K562 (cell line): Measurements from ENCODE around the gene NR3C2. TPM values are rescaled to one million over a fixed set of nuclear protein-coding genes. Genes with fewer than 3 reads are reported as not detected.

Experiments
- BHLHE40 ChIP-seq: IDR thresholded peaks from 2 replicates; pipeline ENCODE4 v1.6.1; 2011; ENCODE audit warnings: low read length, improper control_type of control experiment
- BRCA1 ChIP-seq, 2 experiments: fragments of 450-650 bp in 1 of 2; sonication (generic) in 1 of 2; formaldehyde crosslinking in 1 of 2; IDR thresholded peaks; 2 replicates each; pipeline versions ENCODE4 v1.5.0 to v1.6.1; 2017 to 2020; ENCODE audit warnings: mild to moderate bottlenecking in 1 of 2, missing genetic modification reagents in 1 of 2
- BRD4 ChIP-seq: fragments of 200-600 bp; sonication (generic); IDR thresholded peaks from 2 replicates; pipeline ENCODE4 v1.6.1; 2017; ENCODE audit warnings: inconsistent platforms
- BRF1 ChIP-seq: IDR thresholded peaks from 3 replicates; pipeline ENCODE4 v1.6.1; 2011; ENCODE audit warnings: borderline replicate concordance, mild to moderate bottlenecking; ENCODE audit not compliant: insufficient read length; ENCODE audit errors: extremely low read depth
- E2F3 ChIP-seq: fragments of 250-450 bp; sonication (Bioruptor Pico); IDR thresholded peaks from 2 replicates; pipeline ENCODE4 v1.4.0; 2020; ENCODE audit warnings: mild to moderate bottlenecking
- FIP1L1 ChIP-seq: fragments of 200-400 bp; formaldehyde crosslinking; IDR thresholded peaks from 2 replicates; pipeline ENCODE4 v1.6.1; 2018; ENCODE audit warnings: mild to moderate bottlenecking, low read depth, low read length; ENCODE audit not compliant: poor library complexity, severe bottlenecking
- FOXK1 ChIP-seq: sonication (generic); formaldehyde crosslinking; IDR thresholded peaks from 2 replicates; pipeline ENCODE4 v1.8.0; 2022; ENCODE audit warnings: missing genetic modification reagents, mild to moderate bottlenecking, borderline replicate concordance
- FOXM1 ChIP-seq, 2 experiments: fragments of 450-650 bp in 1 of 2; sonication (generic) in 1 of 2; formaldehyde crosslinking in 1 of 2; IDR thresholded peaks; 2 replicates each; pipeline versions ENCODE4 v1.6.1 to v1.9.0; 2017 to 2022; ENCODE audit warnings: low read depth in 2 of 2, mild to moderate bottlenecking in 2 of 2, missing genetic modification reagents in 1 of 2, moderate library complexity in 1 of 2
- MAZ ChIP-seq, 2 experiments: fragments of 450-650 bp in 1 of 2; sonication (generic) in 1 of 2; formaldehyde crosslinking; IDR thresholded peaks in 1 of 2; conservative IDR thresholded peaks in 1 of 2; 2 replicates each; pipeline versions ENCODE4 v1.4.0 to v1.5.0; 2020; ENCODE audit warnings: mild to moderate bottlenecking in 1 of 2, missing genetic modification reagents in 1 of 2
- NFIC ChIP-seq: fragments of 450-650 bp; IDR thresholded peaks from 2 replicates; pipeline ENCODE4 v1.6.1; 2017; ENCODE audit warnings: mild to moderate bottlenecking, inconsistent platforms
- PHB2 ChIP-seq: fragments of 450-650 bp; IDR thresholded peaks from 2 replicates; pipeline ENCODE4 v1.6.1; 2017; ENCODE audit warnings: low read depth
- PTBP1 ChIP-seq: fragments of 200-400 bp; formaldehyde crosslinking; IDR thresholded peaks from 2 replicates; pipeline ENCODE4 v1.6.1; 2017; ENCODE audit warnings: low read depth, low read length
- RBFOX2 ChIP-seq: fragments of 200-400 bp; formaldehyde crosslinking; IDR thresholded peaks from 2 replicates; pipeline ENCODE4 v1.6.1; 2017; ENCODE audit warnings: low read depth, mild to moderate bottlenecking, low read length, moderate library complexity
- SIRT6 ChIP-seq: IDR thresholded peaks from one replicate; pipeline ENCODE4 v1.6.1; 2012; ENCODE audit warnings: low read depth, mild to moderate bottlenecking, control low read depth, inconsistent platforms, low read length, moderate library complexity
- SRSF7 ChIP-seq: fragments of 200-400 bp; formaldehyde crosslinking; optimal IDR thresholded peaks from 2 replicates; pipeline ENCODE3; 2017; ENCODE audit warnings: mild to moderate bottlenecking, low read depth, low read length
- U2AF2 ChIP-seq: fragments of 200-400 bp; formaldehyde crosslinking; optimal IDR thresholded peaks from 2 replicates; pipeline ENCODE3; 2017; ENCODE audit warnings: low read depth, mild to moderate bottlenecking, low read length
- ZNF318 ChIP-seq, 2 experiments: fragments of 450-650 bp; IDR thresholded peaks; 2 replicates each; pipeline ENCODE4 v1.6.1; 2016; ENCODE audit warnings: mild to moderate bottlenecking in 2 of 2, borderline replicate concordance in 1 of 2, low read depth in 1 of 2, moderate library complexity in 1 of 2
- polyA plus RNA-seq, 8 experiments: library from polyadenylated mRNA; depleted of rRNA in 4 of 8; stranded (reverse) in 5 of 8; unstranded in 3 of 8; fragments of >200 nt; fragmentation: Nextera tagmentation in 2 of 8; fragmentation: Illumina TruSeq in 1 of 8; extraction: Ambion mirVana in 2 of 8; extraction: Trizol in 1 of 8; gene quantifications; 2 replicates each; pipeline versions ENCODE4 v1.2.1 to v1.2.3, GENCODE V29; 2011 to 2014; ENCODE audit warnings: inconsistent platforms in 1 of 8, missing spikeins in 1 of 8
- total RNA-seq, 7 experiments: library from RNA; depleted of rRNA in 6 of 7; stranded (reverse); fragments of >200 nt in 6 of 7; fragmentation: Illumina TruSeq in 2 of 7; extraction: Trizol in 2 of 7; gene quantifications; 2 replicates each; pipeline versions ENCODE4 v1.2.1 to v1.2.3, GENCODE V29; 2011 to 2021; ENCODE audit warnings: low replicate concordance in 1 of 7
- TF ChIP-seq, protein P1 (sequence below): sonication (generic); formaldehyde crosslinking; IDR thresholded peaks from 2 replicates; pipeline ENCODE4 v1.8.1; 2023; ENCODE audit warnings: mild to moderate bottlenecking, missing genetic modification reagents, moderate library complexity

NR3C2 gene
- total and polyA plus RNA-seq, 9 of the 15 experiments (the other 6 are each of a cell fraction or from before 2014, with no cell fraction given): 0.01 to 0.28 (median 0.16) TPM; not detected in 2

DNA sequence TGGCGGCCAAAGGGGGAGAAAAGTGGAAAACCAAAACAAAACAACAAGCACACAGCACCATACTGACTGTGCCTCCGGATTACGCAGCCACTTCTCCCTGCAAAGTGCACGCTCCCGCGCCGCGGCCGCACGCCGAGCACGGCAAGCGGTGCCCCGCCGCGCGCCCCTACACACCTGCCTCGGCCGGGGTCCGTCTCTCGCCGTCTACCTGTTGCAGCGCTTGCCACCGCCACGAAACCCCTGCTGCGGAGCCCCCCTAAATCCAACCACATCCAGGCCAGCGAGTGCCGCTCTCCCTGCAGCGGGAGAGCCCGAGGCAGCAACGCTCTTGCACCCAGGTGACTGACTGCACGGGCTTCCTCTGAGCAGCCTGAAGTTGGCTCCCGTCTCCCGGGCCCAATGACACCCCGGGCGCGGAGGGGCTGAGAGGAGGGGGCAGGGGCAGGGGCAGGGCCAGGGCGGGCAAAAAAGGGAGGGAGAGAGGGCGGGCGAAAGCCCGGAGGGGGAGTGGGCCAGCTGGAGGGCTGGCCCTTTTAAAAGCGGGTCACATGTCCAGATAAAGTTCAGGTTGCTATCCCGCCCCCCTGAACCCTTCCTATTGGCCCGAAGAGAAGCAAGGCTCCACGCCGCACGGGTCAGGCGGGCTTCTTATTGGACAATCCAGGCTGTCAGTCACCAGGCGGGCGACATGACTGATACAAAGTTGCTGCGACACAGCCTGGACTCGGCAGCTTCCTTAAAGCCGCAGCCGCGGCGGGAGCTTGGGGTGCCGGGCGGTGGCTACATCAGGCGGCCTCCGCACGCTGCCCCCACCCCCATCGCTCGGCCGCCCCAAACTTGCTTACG, at the start of gene NR3C2 (continued):
- TF ChIP-seq, protein P1, sequence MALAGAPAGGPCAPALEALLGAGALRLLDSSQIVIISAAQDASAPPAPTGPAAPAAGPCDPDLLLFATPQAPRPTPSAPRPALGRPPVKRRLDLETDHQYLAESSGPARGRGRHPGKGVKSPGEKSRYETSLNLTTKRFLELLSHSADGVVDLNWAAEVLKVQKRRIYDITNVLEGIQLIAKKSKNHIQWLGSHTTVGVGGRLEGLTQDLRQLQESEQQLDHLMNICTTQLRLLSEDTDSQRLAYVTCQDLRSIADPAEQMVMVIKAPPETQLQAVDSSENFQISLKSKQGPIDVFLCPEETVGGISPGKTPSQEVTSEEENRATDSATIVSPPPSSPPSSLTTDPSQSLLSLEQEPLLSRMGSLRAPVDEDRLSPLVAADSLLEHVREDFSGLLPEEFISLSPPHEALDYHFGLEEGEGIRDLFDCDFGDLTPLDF (CRISPR knock-in tag): no peak
- TF ChIP-seq BRCA1 (IDR thresholded peaks at IDR 0.05) (no peak), BRCA1 (CRISPR knock-in tag; IDR thresholded peaks at IDR 0.05) (no peak), E2F3 (CRISPR knock-in tag) (no peak), BRF1 (no peak), BHLHE40 (peak; percentile 57), U2AF2 (no peak), FOXK1 (CRISPR knock-in tag) (no peak), PHB2 (no peak), SRSF7 (no peak), NFIC (no peak), MAZ (CRISPR knock-in tag; conservative IDR thresholded peaks at IDR 0.05 in 1 of 2, IDR thresholded peaks at IDR 0.05 in 1 of 2) (0 out of 4 replicates have a peak, but pooled peaks of 1 of the 2 experiments have one; percentile 48), FIP1L1 (peak; percentile 31), RBFOX2 (peak; percentile 93), ZNF318 (IDR thresholded peaks at IDR 0.05; ENCODE audit: borderline replicate concordance in 1 of 2, low read depth in 1 of 2) (no peak), PTBP1 (no peak), BRD4 (no peak), FOXM1 (IDR thresholded peaks at IDR 0.05; ENCODE audit: low read depth) (no peak), FOXM1 (CRISPR knock-in tag; IDR thresholded peaks at IDR 0.05; ENCODE audit: low read depth) (no peak), SIRT6 (no peak)
